Cardiac septum (tissue), 1 donor: ENCODE results near the gene LSMEM2. TPM values are rescaled to one million over a fixed set of nuclear protein-coding genes. Genes with fewer than 3 reads are reported as not detected.

Source experiments
- DNase-seq: peaks from one replicate; pipeline ENCODE4 v3.0.0-alpha.2; 2020; ENCODE audit warnings: low spot score
- intact Hi-C: fragments of 100-400 bp; cut with DNase I; formaldehyde crosslinking; loops from one replicate; pipeline ENCODE4 v1.14.0; 2022
- total RNA-seq: library from RNA; stranded (reverse); fragmentation: NEBNext Ultra II Directional; extraction: Animal tissue kit (Norgen Biotek cat#: 25700); gene quantifications from one replicate; pipeline ENCODE4 v1.2.1, GENCODE V29; 2021
- donor health status: DM: no; HTN: no; CAD: no.

LSMEM2 gene
- total RNA-seq, 1 donor from 2014 or later: 25.7 TPM

GRCh38 chr3:50316657-50317242 lies 37.9 kb downstream of the LSMEM2 start:
- no peak for DNase-seq
- intact Hi-C loops: no loop called here

GRCh38 chr3:50317300-50317699 lies 38.4 kb downstream of the LSMEM2 start:
- intact Hi-C loops: no loop called here
- no peak for DNase-seq

- intact Hi-C loops: no loop called here
- no peak for DNase-seq
These were observed 39.3 kb downstream of the LSMEM2 start for GRCh38 chr3:50318163-50318562.

GRCh38 chr3:50318615-50319014 lies 39.7 kb downstream of the LSMEM2 start:
- intact Hi-C loops: no loop called here
- no peak for DNase-seq

GRCh38 chr3:50319181-50319893 lies 40.5 kb downstream of the LSMEM2 start:
- intact Hi-C loops: no loop called here
- no peak for DNase-seq

- intact Hi-C loops: loop anchor here (5.0 kb wide), 2 partner anchors 83 to 128 kb away; partner anchors contain the start of genes GNAI2 and GNAT1
- DNase-seq: no peak
These were observed 41.2 kb downstream of the LSMEM2 start for GRCh38 chr3:50319894-50320625.

- intact Hi-C loops: loop anchor here (5.0 kb wide), 2 partner anchors 84 to 129 kb away; partner anchors contain the start of genes GNAI2 and GNAT1
- DNase-seq: peak; percentile 91
These were observed 42.0 kb downstream of the LSMEM2 start for GRCh38 chr3:50320853-50321335.

GRCh38 chr3:50321336-50322114 lies 42.6 kb downstream of the LSMEM2 start:
- intact Hi-C loops: loop anchor here (5.0 kb wide), 2 partner anchors 84 to 129 kb away; partner anchors contain the start of genes GNAI2 and GNAT1
- peak; percentile 94 for DNase-seq

GRCh38 chr3:50322115-50322385 lies 43.2 kb downstream of the LSMEM2 start:
- no peak for DNase-seq
- intact Hi-C loops: loop anchor here (5.0 kb wide), 2 partner anchors 85 to 130 kb away; partner anchors contain the start of genes GNAI2 and GNAT1

- DNase-seq: no peak
- intact Hi-C loops: loop anchor here (1.0 to 5.0 kb wide), 3 partner anchors 22 to 130 kb away; partner anchors contain the start of genes GNAI2 and GNAT1
These were observed 43.7 kb downstream of the LSMEM2 start, which contains the start of gene HYAL2 for GRCh38 chr3:50322386-50323091. Gene HYAL2, minus strand, starts transcription at chr3:50322745. Its CDS starts 2,256 bp downstream, at chr3:50320489.

GRCh38 chr3:50323092-50323600 lies 44.3 kb downstream of the LSMEM2 start:
- intact Hi-C loops: loop anchor here (1.0 to 5.0 kb wide), 3 partner anchors 23 to 131 kb away; partner anchors contain the start of genes GNAI2 and GNAT1
- no peak for DNase-seq

- peak; percentile 89 for DNase-seq
- intact Hi-C loops: loop anchor here (1.0 to 5.0 kb wide), 4 partner anchors 23 to 131 kb away; partner anchors contain the start of genes GNAI2 and GNAT1
These were observed 44.8 kb downstream of the LSMEM2 start for GRCh38 chr3:50323614-50324199.

GRCh38 chr3:50324351-50325112 lies 45.6 kb downstream of the LSMEM2 start:
- intact Hi-C loops: loop anchor here (2.0 to 5.0 kb wide), 4 partner anchors 37 to 132 kb away; partner anchors contain the start of genes GNAI2 and GNAT1
- DNase-seq: no peak

- intact Hi-C loops: loop anchor here (2.0 to 5.0 kb wide), 2 partner anchors 38 to 50 kb away; no protein-coding TSS in a partner anchor
- no peak for DNase-seq
These were observed 46.2 kb downstream of the LSMEM2 start for GRCh38 chr3:50325113-50325480.

- intact Hi-C loops: loop anchor here (2.0 to 5.0 kb wide), 2 partner anchors 38 to 51 kb away; no protein-coding TSS in a partner anchor
These were observed 46.8 kb downstream of the LSMEM2 start for GRCh38 chr3:50325497-50326181.

GRCh38 chr3:50326182-50326541 lies 47.3 kb downstream of the LSMEM2 start:
- intact Hi-C loops: loop anchor here (5.0 kb wide), 1 partner anchor 39 kb away; no protein-coding TSS in a partner anchor
- DNase-seq: no peak

More at GRCh38 chr3:50325497-50326181, 46.8 kb downstream of the LSMEM2 start:
- no peak for DNase-seq
